Glutamatergic neuron (in vitro differentiated cells): Measurements from ENCODE around the gene CRNN. TPM values are rescaled to one million over a fixed set of nuclear protein-coding genes. Genes with fewer than 3 reads are reported as not detected.

Experiments
- DNase-seq: peaks from one replicate; pipeline ENCODE4 v3.0.0; 2022
- H3K27ac Mint-ChIP-seq: one replicate; pipeline ENCODE4 v1.8.0; 2020; ENCODE audit warnings: mild to moderate bottlenecking, mixed read lengths, inconsistent platforms; ENCODE audit not compliant: unreplicated experiment
- H3K27me3 Mint-ChIP-seq: one replicate; pipeline ENCODE4 v1.8.0; 2020; ENCODE audit warnings: mild to moderate bottlenecking, moderate library complexity, mixed read lengths, inconsistent platforms; ENCODE audit not compliant: unreplicated experiment
- H3K36me3 Mint-ChIP-seq: one replicate; pipeline ENCODE4 v1.8.0; 2020; ENCODE audit warnings: mild to moderate bottlenecking, mixed read lengths, inconsistent platforms; ENCODE audit not compliant: unreplicated experiment
- H3K4me1 Mint-ChIP-seq: one replicate; pipeline ENCODE4 v1.8.0; 2020; ENCODE audit warnings: mild to moderate bottlenecking, low read depth, mixed read lengths, inconsistent platforms; ENCODE audit not compliant: unreplicated experiment
- H3K4me3 Mint-ChIP-seq: one replicate; pipeline ENCODE4 v1.8.0; 2020; ENCODE audit warnings: mild to moderate bottlenecking, mixed read lengths, inconsistent platforms; ENCODE audit not compliant: unreplicated experiment
- H3K9me3 Mint-ChIP-seq: one replicate; pipeline ENCODE4 v1.8.0; 2020; ENCODE audit warnings: mild to moderate bottlenecking, moderate library complexity, mixed read lengths, inconsistent platforms; ENCODE audit not compliant: unreplicated experiment
- CTCF ChIP-seq: fragments of 200-600 bp; sonication (generic); IDR thresholded peaks from one replicate; pipeline ENCODE4 v1.5.0; 2021; ENCODE audit not compliant: partially characterized antibody, unreplicated experiment
- total RNA-seq: library from RNA; stranded (reverse); fragmentation: NEBNext Ultra II Directional; extraction: Animal tissue kit (Norgen Biotek cat#: 25700); gene quantifications from one replicate; pipeline ENCODE4 v1.2.1, GENCODE V29; 2021; ENCODE audit not compliant: unreplicated experiment

The CRNN gene
- total RNA-seq, 1 donor from 2014 or later, result not detected

GRCh38 chr1:152397474-152397873, 16.6 kb downstream of the CRNN start:
- H3K9me3 Mint-ChIP-seq, result no peaks in the 10 kb centered on the region

GRCh38 chr1:152394151-152394550, 19.9 kb downstream of the CRNN start:
- no peak overlapping the region for H3K27ac Mint-ChIP-seq
- H3K9me3 Mint-ChIP-seq, result no peaks in the 10 kb centered on the region
- DNase-seq, result no peak
- no peaks in the 10 kb centered on the region for H3K36me3 Mint-ChIP-seq
- H3K4me3 Mint-ChIP-seq, result no peak overlapping the region
- TF ChIP-seq CTCF, result no peak
- H3K4me1 Mint-ChIP-seq, result no peaks in the 10 kb centered on the region
- H3K27me3 Mint-ChIP-seq, result peaks cover 2% of the 10 kb centered on the region

More at GRCh38 chr1:152397474-152397873, 16.6 kb downstream of the CRNN start:
- Mint-ChIP-seq H3K27ac (no peak overlapping the region), H3K27me3 (peaks cover 2% of the 10 kb centered on the region), H3K4me1 (no peaks in the 10 kb centered on the region), H3K4me3 (no peak overlapping the region), H3K36me3 (no peaks in the 10 kb centered on the region)
- DNase-seq, result no peak
- TF ChIP-seq CTCF, result no peak

GRCh38 chr1:152392909-152393308, 21.2 kb downstream of the CRNN start:
- no peak for TF ChIP-seq CTCF
- Mint-ChIP-seq H3K4me1 (no peaks in the 10 kb centered on the region), H3K36me3 (no peaks in the 10 kb centered on the region), H3K9me3 (no peaks in the 10 kb centered on the region), H3K27me3 (peaks cover 2% of the 10 kb centered on the region), H3K4me3 (no peak overlapping the region), H3K27ac (no peak overlapping the region)
- no peak for DNase-seq

GRCh38 chr1:152388889-152389288, 25.2 kb downstream of the CRNN start:
- no peaks in the 10 kb centered on the region for H3K4me1 Mint-ChIP-seq
- H3K36me3 Mint-ChIP-seq, result no peaks in the 10 kb centered on the region

GRCh38 chr1:152386940-152387339, 27.1 kb downstream of the CRNN start:
- Mint-ChIP-seq H3K4me3 (no peak overlapping the region), H3K36me3 (no peaks in the 10 kb centered on the region), H3K4me1 (no peaks in the 10 kb centered on the region), H3K9me3 (peaks cover 3% of the 10 kb centered on the region), H3K27me3 (no peaks in the 10 kb centered on the region), H3K27ac (no peak overlapping the region)
- no peak for DNase-seq
- no peak for TF ChIP-seq CTCF

More at GRCh38 chr1:152388889-152389288, 25.2 kb downstream of the CRNN start:
- Mint-ChIP-seq H3K9me3 (no peaks in the 10 kb centered on the region), H3K27ac (no peak overlapping the region), H3K4me3 (no peak overlapping the region), H3K27me3 (no peaks in the 10 kb centered on the region)
- no peak for TF ChIP-seq CTCF
- DNase-seq, result no peak
